ENCODE measurements around the gene PDIA2.

PDIA2 gene

GRCh38 chr16:276426-277077, 6.4 kb upstream of the PDIA2 start:
- Histone ChIP-seq H3K4me3 (ENCODE audit: insufficient read length, low read depth) (no peak overlapping the region), H3K4me1 (ENCODE audit: insufficient read depth, insufficient read length) (peaks cover 8% of the 10 kb centered on the region), H3K27me3 (ENCODE audit: insufficient read depth, insufficient read length) (peaks cover 53% of the 10 kb centered on the region), H3K36me3 (ENCODE audit: insufficient read depth, insufficient read length, low read length) (no peaks in the 10 kb centered on the region), H3K9ac (ENCODE audit: insufficient read length, low read depth) (no peak overlapping the region), H3K9me3 (ENCODE audit: insufficient read depth, low read length) (no peaks in the 10 kb centered on the region)
- DNase-seq (ENCODE audit: low read depth, low spot score): no peak
- TF ChIP-seq ZNF274 (IDR thresholded peaks at IDR 0.05; ENCODE audit: low read depth, low read length) (no peak), YY1 (IDR thresholded peaks at IDR 0.05; ENCODE audit: insufficient read depth, insufficient read length) (no peak), SUZ12 (IDR thresholded peaks at IDR 0.05; ENCODE audit: extremely low read depth, insufficient read depth, insufficient read length) (no peak)

- no peaks in the 10 kb centered on the region for H3K9me3 ChIP-seq (ENCODE audit: insufficient read depth, low read length)
- H3K4me3 ChIP-seq (ENCODE audit: insufficient read length, low read depth): no peak overlapping the region
- no peak for DNase-seq (ENCODE audit: low read depth, low spot score)
- peaks cover 58% of the 10 kb centered on the region for H3K27me3 ChIP-seq (ENCODE audit: insufficient read depth, insufficient read length)
- no peak for TF ChIP-seq YY1 (IDR thresholded peaks at IDR 0.05; ENCODE audit: insufficient read depth, insufficient read length)
- no peak for TF ChIP-seq ZNF274 (IDR thresholded peaks at IDR 0.05; ENCODE audit: low read depth, low read length)
- TF ChIP-seq SUZ12 (IDR thresholded peaks at IDR 0.05; ENCODE audit: extremely low read depth, insufficient read depth, insufficient read length): no peak
- H3K4me1 ChIP-seq (ENCODE audit: insufficient read depth, insufficient read length): peaks cover 5% of the 10 kb centered on the region
- H3K36me3 ChIP-seq (ENCODE audit: insufficient read depth, insufficient read length, low read length): no peaks in the 10 kb centered on the region
- H3K9ac ChIP-seq (ENCODE audit: insufficient read length, low read depth): no peak overlapping the region
Observed at GRCh38 chr16:278863-279366, 4.0 kb upstream of the PDIA2 start.

- TF ChIP-seq ZNF274 (IDR thresholded peaks at IDR 0.05; ENCODE audit: low read depth, low read length) (no peak), SUZ12 (IDR thresholded peaks at IDR 0.05; ENCODE audit: extremely low read depth, insufficient read depth, insufficient read length) (no peak), YY1 (IDR thresholded peaks at IDR 0.05; ENCODE audit: insufficient read depth, insufficient read length) (no peak)
- Histone ChIP-seq H3K36me3 (ENCODE audit: insufficient read depth, insufficient read length, low read length) (peaks cover under 1% of the 10 kb centered on the region), H3K9me3 (ENCODE audit: insufficient read depth, low read length) (no peaks in the 10 kb centered on the region), H3K4me1 (ENCODE audit: insufficient read depth, insufficient read length) (peaks cover 5% of the 10 kb centered on the region), H3K4me3 (ENCODE audit: insufficient read length, low read depth) (no peak overlapping the region), H3K9ac (ENCODE audit: insufficient read length, low read depth) (no peak overlapping the region), H3K27me3 (ENCODE audit: insufficient read depth, insufficient read length) (peaks cover 52% of the 10 kb centered on the region)
- no peak for DNase-seq (ENCODE audit: low read depth, low spot score)
Observed at GRCh38 chr16:279531-279930, 3.4 kb upstream of the PDIA2 start.

GRCh38 chr16:280005-280460, 2.9 kb upstream of the PDIA2 start:
- H3K9ac ChIP-seq (ENCODE audit: insufficient read length, low read depth): no peak overlapping the region
- DNase-seq (ENCODE audit: low read depth, low spot score): no peak
- H3K4me3 ChIP-seq (ENCODE audit: insufficient read length, low read depth): peak overlapping the region; percentile 21
- TF ChIP-seq YY1 (IDR thresholded peaks at IDR 0.05; ENCODE audit: insufficient read depth, insufficient read length): no peak
- no peak for TF ChIP-seq SUZ12 (IDR thresholded peaks at IDR 0.05; ENCODE audit: extremely low read depth, insufficient read depth, insufficient read length)
- TF ChIP-seq ZNF274 (IDR thresholded peaks at IDR 0.05; ENCODE audit: low read depth, low read length): no peak
- H3K9me3 ChIP-seq (ENCODE audit: insufficient read depth, low read length): no peaks in the 10 kb centered on the region
- peaks cover 5% of the 10 kb centered on the region for H3K4me1 ChIP-seq (ENCODE audit: insufficient read depth, insufficient read length)
- peaks cover 6% of the 10 kb centered on the region for H3K36me3 ChIP-seq (ENCODE audit: insufficient read depth, insufficient read length, low read length)
- peaks cover 47% of the 10 kb centered on the region for H3K27me3 ChIP-seq (ENCODE audit: insufficient read depth, insufficient read length)

GRCh38 chr16:280552-280951, 2.4 kb upstream of the PDIA2 start, which contains the start of gene ARHGDIG:
Gene ARHGDIG, plus strand, starts transcription at chr16:280591. Its CDS starts 90 bp downstream, at chr16:280681.
- no peak for DNase-seq (ENCODE audit: low read depth, low spot score)
- Histone ChIP-seq H3K27me3 (ENCODE audit: insufficient read depth, insufficient read length) (peaks cover 43% of the 10 kb centered on the region), H3K4me3 (ENCODE audit: insufficient read length, low read depth) (peak within 1 kb of the TSS; percentile 54), H3K9me3 (ENCODE audit: insufficient read depth, low read length) (no peaks in the 10 kb centered on the region), H3K36me3 (ENCODE audit: insufficient read depth, insufficient read length, low read length) (peaks cover 8% of the 10 kb centered on the region), H3K4me1 (ENCODE audit: insufficient read depth, insufficient read length) (peaks cover 2% of the 10 kb centered on the region), H3K9ac (ENCODE audit: insufficient read length, low read depth) (peak within 1 kb of the TSS; percentile 70)
- TF ChIP-seq SUZ12 (IDR thresholded peaks at IDR 0.05; ENCODE audit: extremely low read depth, insufficient read depth, insufficient read length): no peak
- TF ChIP-seq YY1 (IDR thresholded peaks at IDR 0.05; ENCODE audit: insufficient read depth, insufficient read length): no peak
- TF ChIP-seq ZNF274 (IDR thresholded peaks at IDR 0.05; ENCODE audit: low read depth, low read length): no peak

- no peak for DNase-seq (ENCODE audit: low read depth, low spot score)
- Histone ChIP-seq H3K9ac (ENCODE audit: insufficient read length, low read depth) (peak overlapping the region; percentile 70), H3K9me3 (ENCODE audit: insufficient read depth, low read length) (no peaks in the 10 kb centered on the region), H3K36me3 (ENCODE audit: insufficient read depth, insufficient read length, low read length) (peaks cover 8% of the 10 kb centered on the region), H3K4me1 (ENCODE audit: insufficient read depth, insufficient read length) (peaks cover 2% of the 10 kb centered on the region), H3K27me3 (ENCODE audit: insufficient read depth, insufficient read length) (peaks cover 41% of the 10 kb centered on the region), H3K4me3 (ENCODE audit: insufficient read length, low read depth) (peak overlapping the region; percentile 54)
- no peak for TF ChIP-seq YY1 (IDR thresholded peaks at IDR 0.05; ENCODE audit: insufficient read depth, insufficient read length)
Observed at GRCh38 chr16:280991-281659, 1.8 kb upstream of the PDIA2 start.

GRCh38 chr16:281660-282255, 1.2 kb upstream of the PDIA2 start:
- H3K9ac ChIP-seq (ENCODE audit: insufficient read length, low read depth): peak overlapping the region; percentile 32
- no peak overlapping the region for H3K4me3 ChIP-seq (ENCODE audit: insufficient read length, low read depth)
- H3K4me1 ChIP-seq (ENCODE audit: insufficient read depth, insufficient read length): peaks cover 2% of the 10 kb centered on the region
- peaks cover 34% of the 10 kb centered on the region for H3K27me3 ChIP-seq (ENCODE audit: insufficient read depth, insufficient read length)
- TF ChIP-seq ZNF274 (IDR thresholded peaks at IDR 0.05; ENCODE audit: low read depth, low read length): no peak
- no peak for TF ChIP-seq SUZ12 (IDR thresholded peaks at IDR 0.05; ENCODE audit: extremely low read depth, insufficient read depth, insufficient read length)
- no peak for TF ChIP-seq YY1 (IDR thresholded peaks at IDR 0.05; ENCODE audit: insufficient read depth, insufficient read length)
- no peaks in the 10 kb centered on the region for H3K9me3 ChIP-seq (ENCODE audit: insufficient read depth, low read length)
- DNase-seq (ENCODE audit: low read depth, low spot score): no peak
- H3K36me3 ChIP-seq (ENCODE audit: insufficient read depth, insufficient read length, low read length): peaks cover 13% of the 10 kb centered on the region

Measured in NT2/D1 (cell line).